Liver (tissue), 9 donors: ENCODE data around the gene AFAP1. TPM values are rescaled to one million over a fixed set of nuclear protein-coding genes. Genes with fewer than 3 reads are reported as not detected.

Experiments used
- DNase-seq: peaks from one replicate; pipeline ENCODE4 v3.0.0-alpha.2; 2017; ENCODE audit warnings: low spot score
- H3K27ac ChIP-seq, 2 donors: one replicate each; pipeline ENCODE4 v1.7.0; 2013; ENCODE audit warnings: inconsistent platforms in 2 of 2, low read length in 2 of 2, control low read depth in 1 of 2, low read depth in 1 of 2, mild to moderate bottlenecking in 1 of 2
- H3K27me3 ChIP-seq, 4 donors: one replicate each; pipeline versions ENCODE4 v1.6.1 to v1.7.0; 2013; ENCODE audit warnings: low read length in 3 of 4, inconsistent platforms in 1 of 4, mild to moderate bottlenecking in 1 of 4, moderate library complexity in 1 of 4; ENCODE audit not compliant: control insufficient read depth in 4 of 4, insufficient read depth in 4 of 4
- H3K36me3 ChIP-seq, 4 donors: one replicate each; pipeline versions ENCODE4 v1.6.1 to v1.7.0; 2013; ENCODE audit warnings: low read length in 3 of 4, mild to moderate bottlenecking in 3 of 4, low read depth in 1 of 4, moderate library complexity in 1 of 4; ENCODE audit not compliant: control insufficient read depth in 4 of 4, insufficient read depth in 3 of 4
- H3K4me1 ChIP-seq, 4 donors: one replicate each; pipeline versions ENCODE4 v1.6.1 to v1.7.0; 2013; ENCODE audit warnings: low read length in 3 of 4, mild to moderate bottlenecking in 3 of 4, moderate library complexity in 1 of 4; ENCODE audit not compliant: control insufficient read depth in 4 of 4, insufficient read depth in 4 of 4
- H3K4me3 ChIP-seq, 3 donors: one replicate each; pipeline versions ENCODE4 v1.6.1 to v1.7.0; 2013; ENCODE audit warnings: low read length in 3 of 3, control low read depth in 1 of 3, low read depth in 1 of 3, mild to moderate bottlenecking in 1 of 3
- H3K9ac ChIP-seq, 2 donors: one replicate each; pipeline ENCODE4 v1.7.0; 2013; ENCODE audit warnings: low read length in 2 of 2, mild to moderate bottlenecking in 2 of 2, moderate library complexity in 2 of 2, control low read depth in 1 of 2, low read depth in 1 of 2
- H3K9me3 ChIP-seq, 4 donors: one replicate each; pipeline versions ENCODE4 v1.6.1 to v1.7.0; 2013; ENCODE audit warnings: low read length in 3 of 4; ENCODE audit not compliant: control insufficient read depth in 4 of 4
- ATF3 ChIP-seq: IDR thresholded peaks from 2 replicates; pipeline ENCODE4 v1.6.1; 2016; ENCODE audit warnings: antibody characterized with exemption
- FOXA2 ChIP-seq: IDR thresholded peaks from 2 replicates; pipeline ENCODE4 v1.6.1; 2016; ENCODE audit warnings: antibody characterized with exemption
- GABPA ChIP-seq, 2 donors: IDR thresholded peaks in 1 of 2; conservative IDR thresholded peaks in 1 of 2; 2 replicates each; pipeline ENCODE4 v1.6.1; 2016; ENCODE audit warnings: antibody characterized with exemption in 2 of 2, mild to moderate bottlenecking in 1 of 2, moderate library complexity in 1 of 2
- HNF4A ChIP-seq, 2 donors: conservative IDR thresholded peaks; 2 replicates each; pipeline ENCODE4 v1.6.1; 2016; ENCODE audit warnings: antibody characterized with exemption in 2 of 2, mild to moderate bottlenecking in 2 of 2
- HNF4G ChIP-seq: IDR thresholded peaks from 2 replicates; pipeline ENCODE4 v1.6.1; 2016; ENCODE audit warnings: antibody characterized with exemption
- JUND ChIP-seq, 2 donors: IDR thresholded peaks; 2 replicates each; pipeline ENCODE4 v1.6.1; 2016; ENCODE audit warnings: antibody characterized with exemption in 2 of 2
- NR2F2 ChIP-seq: IDR thresholded peaks from 2 replicates; pipeline ENCODE4 v1.6.1; 2016; ENCODE audit warnings: antibody characterized with exemption
- RAD21 ChIP-seq, 2 donors: IDR thresholded peaks; 2 replicates each; pipeline ENCODE4 v1.6.1; 2016; ENCODE audit warnings: antibody characterized with exemption in 2 of 2, mild to moderate bottlenecking in 2 of 2
- REST ChIP-seq: IDR thresholded peaks from 2 replicates; pipeline ENCODE4 v1.6.1; 2016; ENCODE audit warnings: antibody characterized with exemption, mild to moderate bottlenecking
- RXRA ChIP-seq, 2 donors: IDR thresholded peaks; 2 replicates each; pipeline ENCODE4 v1.6.1; 2017 to 2018; ENCODE audit warnings: antibody characterized with exemption in 2 of 2, mild to moderate bottlenecking in 1 of 2
- SP1 ChIP-seq: IDR thresholded peaks from 2 replicates; pipeline ENCODE4 v1.6.1; 2018; ENCODE audit warnings: antibody characterized with exemption, mild to moderate bottlenecking
- TAF1 ChIP-seq: conservative IDR thresholded peaks from 2 replicates; pipeline ENCODE4 v1.6.1; 2016; ENCODE audit warnings: antibody characterized with exemption, mild to moderate bottlenecking
- YY1 ChIP-seq: IDR thresholded peaks from 2 replicates; pipeline ENCODE4 v1.6.1; 2016; ENCODE audit warnings: antibody characterized with exemption, mild to moderate bottlenecking
- ZBTB33 ChIP-seq: IDR thresholded peaks from 2 replicates; pipeline ENCODE4 v1.6.1; 2016; ENCODE audit warnings: antibody characterized with exemption
- WGBS: extraction: QIAGEN DNeasy Blood & Tissue Kit; methylation state at CpG from one replicate; pipeline ENCODE4 v1.1.7; 2013; 5-methylcytosine and 5-hydroxymethylcytosine counted together
- polyA plus RNA-seq, 2 donors: library from polyadenylated mRNA; stranded (reverse) in 1 of 2; unstranded in 1 of 2; fragments of 200-250 nt in 1 of 2; fragments of >200 nt in 1 of 2; fragmentation: Nextera tagmentation in 1 of 2; extraction: Ambion mirVana in 1 of 2; gene quantifications; one replicate each; pipeline versions ENCODE4 v1.2.1 to v1.2.3, GENCODE V29; 2013 to 2015
- total RNA-seq, 2 donors: library from RNA; depleted of rRNA; stranded (reverse); fragments of >200 nt; gene quantifications; one replicate each; pipeline ENCODE4 v1.2.3, GENCODE V29; 2014
- TF ChIP-seq, protein P1 (sequence below): IDR thresholded peaks from 2 replicates; pipeline ENCODE4 v1.6.1; 2016; ENCODE audit warnings: antibody characterized with exemption
- donor health status: healthy.
- donor health status: healthy.
- donor health status: healthy.
- donor health status: healthy.
- donor health status: healthy.

Gene AFAP1
- total and polyA plus RNA-seq, 4 donors: 0.40 to 3.2 (median 1.6) TPM

- no peak for TF ChIP-seq REST
These were observed 60.5 kb downstream of the AFAP1 start (continued) for GRCh38 chr4:7879127-7879526.

DNA sequence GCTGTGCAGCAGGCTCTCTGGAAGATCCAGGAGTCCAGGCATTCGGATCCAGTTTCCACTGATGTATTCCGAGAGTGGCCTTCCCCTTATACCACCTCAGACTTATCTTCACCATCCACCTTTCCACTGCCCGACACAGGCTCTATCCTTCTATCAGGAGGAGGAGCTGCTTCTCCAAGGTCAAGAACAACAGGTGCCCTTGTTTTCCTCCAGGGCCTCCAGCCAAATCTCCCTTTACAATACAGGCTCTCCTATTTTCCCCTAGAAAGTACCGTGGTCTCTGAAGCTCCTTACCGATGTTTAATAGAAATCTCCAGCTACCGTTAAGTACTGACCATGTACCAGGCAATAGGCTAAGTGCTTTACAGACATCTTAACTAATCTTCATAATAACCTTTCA, 61.3 kb downstream of the AFAP1 start:
- no peak overlapping the region for H3K9ac ChIP-seq
- H3K4me1 ChIP-seq: no peaks in the 10 kb centered on the region
- H3K9me3 ChIP-seq: no peaks in the 10 kb centered on the region
- H3K27ac ChIP-seq: no peak overlapping the region
- WGBS: 80% methylated on average over 6 of the region's 6 CpGs
- no peaks in the 10 kb centered on the region for H3K36me3 ChIP-seq
- TF ChIP-seq HNF4A (conservative IDR thresholded peaks at IDR 0.05) (no peak), REST (no peak), ZBTB33 (no peak), HNF4G (no peak), FOXA2 (no peak)
- TF ChIP-seq, protein P1, sequence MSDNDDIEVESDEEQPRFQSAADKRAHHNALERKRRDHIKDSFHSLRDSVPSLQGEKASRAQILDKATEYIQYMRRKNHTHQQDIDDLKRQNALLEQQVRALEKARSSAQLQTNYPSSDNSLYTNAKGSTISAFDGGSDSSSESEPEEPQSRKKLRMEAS: no peak
- H3K27me3 ChIP-seq: no peaks in the 10 kb centered on the region
- H3K4me3 ChIP-seq: no peak overlapping the region
- DNase-seq: no peak

DNA sequence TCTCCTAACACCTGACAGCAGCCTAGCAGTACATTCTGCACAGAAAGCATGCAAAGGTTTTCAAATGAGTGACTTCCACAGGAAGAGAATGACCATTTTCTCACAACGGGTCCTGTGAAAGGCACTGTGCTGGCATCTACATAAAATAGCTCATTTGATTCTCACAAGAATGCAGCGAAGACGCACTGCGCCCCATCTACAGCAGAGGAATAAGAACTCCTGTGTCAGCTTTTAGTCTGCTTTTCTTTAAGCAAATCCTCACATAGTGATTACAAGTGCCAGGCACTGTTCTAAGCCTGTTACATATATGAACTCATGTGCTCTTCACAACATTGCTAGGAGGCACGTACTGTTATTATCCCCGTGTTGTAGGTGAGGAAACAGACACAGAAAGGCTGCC, 62.5 kb downstream of the AFAP1 start:
- Histone ChIP-seq H3K4me3 (no peak overlapping the region), H3K4me1 (no peaks in the 10 kb centered on the region), H3K9ac (no peak overlapping the region), H3K27me3 (no peaks in the 10 kb centered on the region), H3K9me3 (no peaks in the 10 kb centered on the region), H3K27ac (no peak overlapping the region), H3K36me3 (no peaks in the 10 kb centered on the region)
- 85% methylated on average over 6 of the region's 6 CpGs for WGBS
- DNase-seq: no peak
- TF ChIP-seq FOXA2 (no peak), REST (no peak), RXRA (IDR thresholded peaks at IDR 0.05) (no peak), HNF4A (conservative IDR thresholded peaks at IDR 0.05) (no peak), JUND (IDR thresholded peaks at IDR 0.05) (no peak), GABPA (IDR thresholded peaks at IDR 0.05 in 1 of 2, conservative IDR thresholded peaks at IDR 0.05 in 1 of 2) (no peak), YY1 (no peak), TAF1 (no peak), SP1 (no peak), ZBTB33 (no peak), NR2F2 (no peak), ATF3 (no peak), RAD21 (IDR thresholded peaks at IDR 0.05) (no peak)
